ENCODE measurements around the gene SLC27A6. TPM values are rescaled to one million over a fixed set of nuclear protein-coding genes. Genes with fewer than 3 reads are reported as not detected.

SLC27A6 gene
- total and polyA plus RNA-seq, 2 of the 13 experiments (the other 11 are each of a cell fraction or from before 2014, with no cell fraction given): not detected

GRCh38 chr5:129022599-129022998 lies 57.3 kb downstream of the SLC27A6 start:
- no peaks in the 10 kb centered on the region for H3K9me3 ChIP-seq (ENCODE audit: low read length)
- intact Hi-C loops (cut with micrococcal nuclease; ENCODE audit: unreplicated experiment): no loop called here
- H3K79me2 ChIP-seq (ENCODE audit: insufficient read depth, low read length): no peaks in the 10 kb centered on the region
- H3K4me2 ChIP-seq (ENCODE audit: low read depth, low read length): no peak overlapping the region
- TF ChIP-seq NCOA5 (CRISPR knock-in tag; IDR thresholded peaks at IDR 0.05) (no peak), AHR (CRISPR knock-in tag; IDR thresholded peaks at IDR 0.05) (no peak), ZNF205 (CRISPR knock-in tag; IDR thresholded peaks at IDR 0.05) (no peak), IKZF4 (CRISPR knock-in tag; IDR thresholded peaks at IDR 0.05; ENCODE audit: borderline replicate concordance, low read depth, not compliant biosample characterization) (no peak), ZSCAN9 (CRISPR knock-in tag; IDR thresholded peaks at IDR 0.05; ENCODE audit: borderline replicate concordance) (no peak), NKX3-1 (CRISPR knock-in tag; IDR thresholded peaks at IDR 0.05) (no peak), KLF15 (CRISPR knock-in tag; IDR thresholded peaks at IDR 0.05; ENCODE audit: borderline replicate concordance) (no peak), CBX5 (CRISPR knock-in tag; IDR thresholded peaks at IDR 0.05; ENCODE audit: borderline replicate concordance) (no peak), CSRNP2 (CRISPR knock-in tag; conservative IDR thresholded peaks at IDR 0.05; ENCODE audit: low read depth) (no peak), KAT7 (CRISPR knock-in tag; IDR thresholded peaks at IDR 0.05; ENCODE audit: borderline replicate concordance) (no peak), CREBL2 (CRISPR knock-in tag; IDR thresholded peaks at IDR 0.05; ENCODE audit: borderline replicate concordance) (no peak), GTF3A (CRISPR knock-in tag; conservative IDR thresholded peaks at IDR 0.05) (no peak)
- H3K36me3 ChIP-seq (replicated peaks in 1 of 2; ENCODE audit: control insufficient read depth in 1 of 2, insufficient read depth in 2 of 2, low read length in 2 of 2): no peaks in the 10 kb centered on the region
- H3K9ac ChIP-seq (ENCODE audit: insufficient read depth, low read depth, low read length): no peak overlapping the region
- no peak overlapping the region for H3K27ac ChIP-seq (ENCODE audit: extremely low read length, insufficient read depth, low read length)
- no peaks in the 10 kb centered on the region for H3K27me3 ChIP-seq (ENCODE audit: control insufficient read depth in 1 of 2, insufficient read depth in 2 of 2, low read length in 2 of 2)
- no TSS peak for BruUV-seq (replicated peaks)
- no peaks in the 10 kb centered on the region for H4K20me1 ChIP-seq (ENCODE audit: insufficient read depth, low read length)
- ATAC-seq (no peak), DNase-seq (ENCODE audit: low spot score) (no peak), FAIRE-seq (no peak)
- WGBS (ENCODE audit: low lambda C conversion rate): 0% methylated on average over 2 of the region's 2 CpGs
- ChIA-PET POLR2A (no interaction called here), CTCF (ENCODE audit: low intra/inter-chr PET ratio, low total read pairs) (no interaction called here)
- no peaks in the 10 kb centered on the region for H3K4me1 ChIP-seq (ENCODE audit: insufficient read depth, low read length)
- in situ Hi-C loops (cut with HindIII; ENCODE audit: extremely low pct_ligation_motif_present, low pct_unique_long_range_greater_than_20kb): no loop called here
- H3K4me3 ChIP-seq (replicated peaks in 1 of 3; ENCODE audit: insufficient read depth in 1 of 3, low read depth in 2 of 3, low read length in 3 of 3): no peak overlapping the region
- no peak overlapping the region for H2AFZ ChIP-seq (ENCODE audit: low read length)
